ENCODE data around the gene MORC2. TPM values are rescaled to one million over a fixed set of nuclear protein-coding genes. Genes with fewer than 3 reads are reported as not detected.
A peak's percentile ranks its signal among the peaks of the same experiment; 100 is the strongest.

Gene MORC2
- total RNA-seq, 1 donor from 2014 or later = 50.6 TPM

DNA sequence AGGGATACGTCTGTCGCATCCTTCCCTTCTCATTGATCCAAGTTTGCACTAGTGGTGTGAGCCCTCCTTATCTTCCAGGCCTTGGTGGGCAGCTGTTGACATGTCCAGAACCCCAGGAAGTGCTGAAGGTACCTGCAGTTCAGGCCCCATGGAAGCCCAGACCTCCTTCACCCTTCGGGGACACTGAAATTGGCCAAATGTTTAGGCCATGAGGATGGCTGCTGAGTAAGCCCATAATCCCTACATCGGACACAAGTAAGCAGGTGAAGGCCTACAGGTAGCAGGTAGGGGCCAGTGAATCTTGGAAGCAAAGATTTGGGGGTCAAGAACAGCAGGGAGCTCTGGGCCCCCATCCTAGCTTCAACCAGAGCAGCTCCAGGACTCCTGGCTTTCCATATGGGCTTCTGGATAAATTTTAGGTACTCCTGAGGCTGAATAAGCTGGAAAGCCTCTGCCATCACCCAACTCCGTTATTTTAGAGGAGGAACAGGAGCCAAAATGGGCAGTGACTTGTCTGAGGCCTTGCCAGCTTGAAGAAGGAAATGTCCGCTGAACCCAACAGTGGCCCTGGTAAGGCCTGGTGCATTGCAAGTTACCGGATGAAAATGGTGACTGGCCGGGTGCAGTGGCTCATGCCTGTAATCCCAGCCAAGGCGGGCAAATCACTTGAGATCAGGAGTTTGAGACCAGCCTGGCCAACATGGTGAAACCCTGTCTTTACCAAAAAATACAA is 45.2 kb downstream of the MORC2 start:
- intact Hi-C loops (cut with micrococcal nuclease) = loop anchor here (5.0 kb wide), 1 partner anchor 44 kb away; the partner anchor contains the start of genes MORC2 and TUG1
- peaks cover 10% of the 10 kb centered on the region for H3K4me1 Mint-ChIP-seq
- peaks cover 3% of the 10 kb centered on the region for H3K9me3 Mint-ChIP-seq
- H3K4me3 Mint-ChIP-seq = no peak overlapping the region
- no peaks in the 10 kb centered on the region for H3K27me3 Mint-ChIP-seq
- peaks cover 33% of the 10 kb centered on the region for H3K36me3 Mint-ChIP-seq (ENCODE audit: low read depth)
- no peak overlapping the region for H3K27ac Mint-ChIP-seq
- DNase-seq = peak; percentile 56

- H3K4me1 Mint-ChIP-seq = peaks cover 10% of the 10 kb centered on the region
- H3K36me3 Mint-ChIP-seq (ENCODE audit: low read depth) = peaks cover 26% of the 10 kb centered on the region
- peak overlapping the region; percentile 82 for H3K4me3 Mint-ChIP-seq
- H3K27me3 Mint-ChIP-seq = no peaks in the 10 kb centered on the region
- H3K27ac Mint-ChIP-seq = peak overlapping the region; percentile 84
- intact Hi-C loops (cut with micrococcal nuclease) = loop anchor here (5.0 kb wide), 1 partner anchor 45 kb away; the partner anchor contains the start of genes MORC2 and TUG1
- peaks cover 3% of the 10 kb centered on the region for H3K9me3 Mint-ChIP-seq
- peak; percentile 95 for DNase-seq
Measured at GRCh38 chr22:30922151-30922611, 46.4 kb downstream of the MORC2 start.

GRCh38 chr22:30921108-30921507 is 47.5 kb downstream of the MORC2 start:
- Mint-ChIP-seq H3K27me3 (no peaks in the 10 kb centered on the region), H3K9me3 (peaks cover 3% of the 10 kb centered on the region), H3K4me3 (peak overlapping the region; percentile 82), H3K27ac (peak overlapping the region; percentile 84), H3K4me1 (peaks cover 10% of the 10 kb centered on the region), H3K36me3 (ENCODE audit: low read depth) (peaks cover 19% of the 10 kb centered on the region)
- DNase-seq = no peak
- intact Hi-C loops (cut with micrococcal nuclease) = loop anchor here (5.0 kb wide), 1 partner anchor 46 kb away; the partner anchor contains the start of genes MORC2 and TUG1

DNA sequence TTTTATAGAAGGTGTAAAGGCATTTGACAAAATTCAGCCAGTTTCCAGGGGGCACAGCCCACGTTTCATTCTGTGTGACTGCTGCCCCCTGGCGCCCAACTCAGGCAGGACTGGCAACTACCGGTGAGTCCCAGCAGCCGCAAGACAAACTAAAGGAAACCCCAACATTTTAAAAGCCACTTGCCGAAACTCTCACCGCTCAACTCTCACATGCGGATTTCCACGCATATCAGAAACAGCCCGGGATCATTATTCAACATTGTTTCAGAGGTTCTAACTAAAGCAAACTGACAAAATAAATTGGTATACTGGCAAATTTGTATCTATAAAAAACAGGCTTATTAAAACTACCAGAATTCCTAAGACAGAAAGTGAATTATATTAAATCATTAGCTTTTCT is 48.2 kb downstream of the MORC2 start:
- Mint-ChIP-seq H3K4me1 (peaks cover 10% of the 10 kb centered on the region), H3K9me3 (peaks cover 3% of the 10 kb centered on the region), H3K27me3 (no peaks in the 10 kb centered on the region), H3K36me3 (ENCODE audit: low read depth) (peaks cover 19% of the 10 kb centered on the region), H3K4me3 (peak overlapping the region; percentile 68), H3K27ac (no peak overlapping the region)
- intact Hi-C loops (cut with micrococcal nuclease) = loop anchor here (1.0 to 5.0 kb wide), 3 partner anchors 47 to 286 kb away; partner anchors contain the start of genes MORC2 and TUG1
- DNase-seq = peak; percentile 95

DNA sequence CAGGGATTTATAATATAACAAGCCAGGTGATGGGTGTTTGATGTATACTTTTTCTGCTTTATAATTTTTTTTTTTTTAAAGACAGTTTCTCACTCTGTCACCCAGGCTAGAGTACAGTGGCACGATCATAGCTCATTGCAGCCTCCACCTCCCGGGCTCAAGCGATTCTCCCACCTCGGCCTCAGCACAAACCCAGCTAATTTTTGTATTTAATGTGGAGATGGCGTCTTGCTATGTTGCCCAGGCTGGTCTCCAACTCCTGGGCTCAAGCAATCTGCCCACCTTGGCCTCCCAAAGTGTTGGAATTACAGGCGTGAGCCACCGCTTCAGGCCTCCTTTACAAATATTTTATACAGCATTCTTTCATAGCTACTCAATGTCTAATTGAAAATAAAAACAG is 48.6 kb downstream of the MORC2 start:
- Mint-ChIP-seq H3K27me3 (no peaks in the 10 kb centered on the region), H3K9me3 (peaks cover 3% of the 10 kb centered on the region), H3K4me3 (no peak overlapping the region), H3K36me3 (ENCODE audit: low read depth) (peaks cover 15% of the 10 kb centered on the region), H3K4me1 (peaks cover 10% of the 10 kb centered on the region), H3K27ac (no peak overlapping the region)
- intact Hi-C loops (cut with micrococcal nuclease) = loop anchor here (1.0 to 5.0 kb wide), 3 partner anchors 47 to 286 kb away; partner anchors contain the start of genes MORC2 and TUG1
- no peak for DNase-seq

GRCh38 chr22:30918761-30919160 is 49.8 kb downstream of the MORC2 start:
- H3K27me3 Mint-ChIP-seq = no peaks in the 10 kb centered on the region
- no peak overlapping the region for H3K27ac Mint-ChIP-seq
- H3K4me1 Mint-ChIP-seq = peaks cover 10% of the 10 kb centered on the region
- peaks cover 5% of the 10 kb centered on the region for H3K36me3 Mint-ChIP-seq (ENCODE audit: low read depth)
- H3K4me3 Mint-ChIP-seq = no peak overlapping the region
- no peak for DNase-seq
- intact Hi-C loops (cut with micrococcal nuclease) = no loop called here
- H3K9me3 Mint-ChIP-seq = peaks cover 3% of the 10 kb centered on the region

DNA sequence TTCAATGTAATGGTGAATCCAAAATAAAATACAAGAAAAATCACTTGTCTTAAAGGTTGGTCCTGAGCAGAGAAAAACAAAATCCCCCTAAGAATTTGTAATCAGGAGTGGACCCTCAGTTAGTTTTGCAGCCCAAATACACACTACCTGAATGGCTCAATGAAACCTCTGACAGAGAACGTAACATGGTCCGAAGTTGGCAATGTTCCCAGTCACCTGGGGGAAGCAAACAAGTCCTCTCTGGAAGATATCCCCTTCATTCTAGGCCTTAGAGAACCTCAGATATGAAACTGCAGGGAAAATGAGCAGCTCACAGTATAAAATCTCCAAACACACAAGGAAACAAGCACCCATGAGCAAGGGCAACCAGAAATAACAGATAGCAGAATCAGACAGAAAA is 58.2 kb downstream of the MORC2 start:
- Mint-ChIP-seq H3K4me3 (no peak overlapping the region), H3K4me1 (no peaks in the 10 kb centered on the region), H3K36me3 (ENCODE audit: low read depth) (peaks cover 5% of the 10 kb centered on the region), H3K27ac (no peak overlapping the region), H3K9me3 (no peaks in the 10 kb centered on the region), H3K27me3 (no peaks in the 10 kb centered on the region)
- intact Hi-C loops (cut with micrococcal nuclease) = no loop called here
- DNase-seq = no peak

GRCh38 chr22:30909306-30909705 is 59.3 kb downstream of the MORC2 start:
- Mint-ChIP-seq H3K4me3 (no peak overlapping the region), H3K4me1 (no peaks in the 10 kb centered on the region), H3K27me3 (no peaks in the 10 kb centered on the region), H3K9me3 (no peaks in the 10 kb centered on the region), H3K27ac (no peak overlapping the region), H3K36me3 (ENCODE audit: low read depth) (peaks cover 5% of the 10 kb centered on the region)
- intact Hi-C loops (cut with micrococcal nuclease) = no loop called here
- DNase-seq = no peak

GRCh38 chr22:30908051-30908461 is 60.5 kb downstream of the MORC2 start:
- peaks cover 2% of the 10 kb centered on the region for H3K4me1 Mint-ChIP-seq
- no peak overlapping the region for H3K4me3 Mint-ChIP-seq
- no peak for DNase-seq
- intact Hi-C loops (cut with micrococcal nuclease) = no loop called here
- H3K36me3 Mint-ChIP-seq (ENCODE audit: low read depth) = peaks cover 7% of the 10 kb centered on the region
- H3K27ac Mint-ChIP-seq = no peak overlapping the region
- H3K27me3 Mint-ChIP-seq = no peaks in the 10 kb centered on the region
- no peaks in the 10 kb centered on the region for H3K9me3 Mint-ChIP-seq

GRCh38 chr22:30906946-30907345 is 61.6 kb downstream of the MORC2 start:
- no peak for DNase-seq
- Mint-ChIP-seq H3K36me3 (ENCODE audit: low read depth) (peaks cover 10% of the 10 kb centered on the region), H3K4me1 (peaks cover 8% of the 10 kb centered on the region), H3K27me3 (no peaks in the 10 kb centered on the region), H3K9me3 (no peaks in the 10 kb centered on the region), H3K27ac (no peak overlapping the region), H3K4me3 (no peak overlapping the region)
- intact Hi-C loops (cut with micrococcal nuclease) = no loop called here

- H3K4me3 Mint-ChIP-seq = no peak overlapping the region
- DNase-seq = no peak
- H3K27me3 Mint-ChIP-seq = no peaks in the 10 kb centered on the region
- H3K27ac Mint-ChIP-seq = no peak overlapping the region
- intact Hi-C loops (cut with micrococcal nuclease) = no loop called here
- H3K4me1 Mint-ChIP-seq = peaks cover 8% of the 10 kb centered on the region
- H3K9me3 Mint-ChIP-seq = no peaks in the 10 kb centered on the region
- peaks cover 10% of the 10 kb centered on the region for H3K36me3 Mint-ChIP-seq (ENCODE audit: low read depth)
Measured at GRCh38 chr22:30906411-30906810, 62.2 kb downstream of the MORC2 start.

DNA sequence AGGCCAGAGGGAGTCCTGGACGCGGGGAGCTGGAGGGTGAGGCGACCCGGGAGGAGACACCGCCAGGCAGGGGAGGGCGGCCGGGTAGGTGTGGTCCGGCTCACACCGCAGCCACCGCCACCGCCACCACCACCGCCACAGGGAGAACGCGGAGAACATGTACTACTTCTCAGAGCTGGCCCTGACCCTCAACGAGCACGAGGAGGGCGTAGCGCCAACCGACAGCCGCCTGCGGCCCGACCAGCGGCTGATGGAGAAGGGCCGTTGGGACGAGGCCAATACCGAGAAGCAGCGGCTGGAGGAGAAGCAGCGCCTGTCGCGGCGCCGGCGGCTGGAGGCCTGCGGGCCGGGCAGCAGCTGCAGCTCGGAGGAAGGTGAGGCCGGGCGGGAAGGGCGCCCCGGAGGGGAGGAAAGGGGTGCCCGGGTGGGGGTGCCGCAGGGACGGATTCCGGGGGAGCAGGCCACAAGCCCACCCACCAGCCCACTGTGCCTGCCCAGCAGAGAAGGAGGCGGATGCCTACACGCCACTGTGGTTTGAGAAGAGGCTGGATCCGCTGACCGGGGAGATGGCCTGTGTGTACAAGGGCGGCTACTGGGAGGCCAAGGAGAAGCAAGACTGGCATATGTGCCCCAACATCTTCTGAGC is 62.8 kb downstream of the MORC2 start:
- no peak for DNase-seq
- Mint-ChIP-seq H3K9me3 (no peaks in the 10 kb centered on the region), H3K4me1 (peaks cover 8% of the 10 kb centered on the region), H3K4me3 (no peak overlapping the region), H3K27me3 (no peaks in the 10 kb centered on the region), H3K36me3 (ENCODE audit: low read depth) (peaks cover 10% of the 10 kb centered on the region), H3K27ac (no peak overlapping the region)
- intact Hi-C loops (cut with micrococcal nuclease) = no loop called here

DNA sequence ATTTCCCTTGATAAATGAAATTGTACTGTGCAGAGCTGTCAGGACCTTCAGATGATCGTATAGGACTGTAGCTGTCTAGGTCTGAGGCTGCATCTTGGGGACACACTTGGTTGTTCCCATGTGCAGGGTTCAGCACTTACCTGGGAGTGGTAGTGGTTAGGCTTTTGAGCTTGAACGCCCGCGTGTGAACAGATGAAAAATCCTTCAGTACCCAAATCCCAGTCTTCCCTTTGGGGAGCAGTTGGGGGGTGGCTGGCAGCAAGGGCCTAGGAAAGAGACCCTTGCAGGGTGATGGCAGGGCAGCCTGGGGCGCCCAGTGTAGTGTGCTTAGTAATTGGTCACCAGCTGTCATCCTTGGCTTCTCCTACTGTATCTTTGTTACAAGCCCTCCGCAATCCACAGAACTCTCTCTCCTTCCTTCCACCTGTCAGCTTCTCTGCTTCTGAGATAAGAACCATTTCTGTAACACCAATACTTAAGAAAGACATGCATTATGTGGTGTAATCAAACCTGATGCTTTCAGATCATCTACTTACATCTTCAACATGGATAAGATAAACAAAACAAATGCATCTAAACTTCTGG is 64.6 kb downstream of the MORC2 start:
- Mint-ChIP-seq H3K27ac (no peak overlapping the region), H3K4me3 (no peak overlapping the region), H3K27me3 (no peaks in the 10 kb centered on the region), H3K4me1 (peaks cover 8% of the 10 kb centered on the region), H3K9me3 (no peaks in the 10 kb centered on the region), H3K36me3 (ENCODE audit: low read depth) (peaks cover 9% of the 10 kb centered on the region)
- intact Hi-C loops (cut with micrococcal nuclease) = loop anchor here (1.0 kb wide), 1 partner anchor 29 kb away; no protein-coding TSS in a partner anchor
- peak; percentile 50 for DNase-seq
